Neural cell (in vitro differentiated cells): Measurements from ENCODE around the gene EFCAB13. TPM values are rescaled to one million over a fixed set of nuclear protein-coding genes. Genes with fewer than 3 reads are reported as not detected.

ENCODE experiments used
- H2AFZ ChIP-seq: fragments of 200-600, 300-800 bp; sonication (generic), shearing (Covaris generic); 2 replicates; pipeline ENCODE4 v1.6.0; 2014; ENCODE audit warnings: low read depth, mild to moderate bottlenecking, antibody characterized with exemption, low read length, moderate library complexity
- H3F3A ChIP-seq: fragments of 200-600 bp; shearing (Covaris generic); 2 replicates; pipeline ENCODE4 v1.6.1; 2016; ENCODE audit warnings: mild to moderate bottlenecking, moderate library complexity, mixed read lengths, antibody characterized with exemption, low read length; ENCODE audit not compliant: insufficient read depth, poor library complexity, severe bottlenecking
- H3K27ac ChIP-seq: fragments of 200-600, 300-800 bp; sonication (generic), shearing (Covaris generic); 2 replicates; pipeline ENCODE4 v1.5.1; 2014; ENCODE audit warnings: mild to moderate bottlenecking, low read length, moderate library complexity
- H3K27me3 ChIP-seq: fragments of 300-800, 200-600 bp; sonication (generic), shearing (Covaris generic); 2 replicates; pipeline ENCODE4 v1.6.0; 2014; ENCODE audit warnings: mild to moderate bottlenecking, low read depth, low read length, moderate library complexity; ENCODE audit not compliant: insufficient read depth
- H3K36me3 ChIP-seq: fragments of 300-800, 200-600 bp; sonication (generic), shearing (Covaris generic); 2 replicates; pipeline ENCODE4 v1.5.1; 2014; ENCODE audit warnings: mild to moderate bottlenecking, antibody characterized with exemption, low read length, moderate library complexity; ENCODE audit not compliant: insufficient read depth
- H3K4me2 ChIP-seq: fragments of 300-800, 200-600 bp; sonication (generic), shearing (Covaris generic); 2 replicates; pipeline ENCODE4 v1.6.0; 2014; ENCODE audit warnings: mild to moderate bottlenecking, low read length
- H3K4me3 ChIP-seq: fragments of 300-800, 200-600 bp; sonication (generic), shearing (Covaris generic); 2 replicates; pipeline ENCODE4 v1.5.1; 2014; ENCODE audit warnings: mild to moderate bottlenecking, low read length, moderate library complexity
- H3K79me2 ChIP-seq: fragments of 200-600 bp; shearing (Covaris generic); replicated peaks from 2 replicates; pipeline ENCODE4 v1.6.0; 2014; ENCODE audit warnings: mild to moderate bottlenecking, low read length, moderate library complexity; ENCODE audit not compliant: insufficient read depth
- H3K9ac ChIP-seq: fragments of 300-800, 200-600 bp; sonication (generic), shearing (Covaris generic); 2 replicates; pipeline ENCODE4 v1.6.1; 2016; ENCODE audit warnings: mild to moderate bottlenecking, low read length, mixed read lengths
- H3K9me2 ChIP-seq: fragments of 200-600 bp; shearing (Covaris generic); 2 replicates; pipeline ENCODE4 v1.6.1; 2016; ENCODE audit warnings: mild to moderate bottlenecking, low read length, mixed read lengths; ENCODE audit not compliant: insufficient read depth
- H3K9me3 ChIP-seq: fragments of 200-600, 300-800 bp; sonication (generic), shearing (Covaris generic); 2 replicates; pipeline ENCODE4 v1.6.1; 2016; ENCODE audit warnings: mild to moderate bottlenecking, mixed run types, low read length, moderate library complexity, mixed read lengths
- H4K20me1 ChIP-seq: fragments of 200-600 bp; shearing (Covaris generic); 2 replicates; pipeline ENCODE4 v1.6.1; 2016; ENCODE audit warnings: mild to moderate bottlenecking, mixed run types; ENCODE audit not compliant: insufficient read depth
- CTCF ChIP-seq: fragments of 450-650 bp; IDR thresholded peaks from 2 replicates; pipeline ENCODE4 v1.5.1; 2014; ENCODE audit warnings: antibody characterized with exemption, mild to moderate bottlenecking, moderate library complexity; ENCODE audit not compliant: poor library complexity, severe bottlenecking
- EP300 ChIP-seq: fragments of 450-650 bp; conservative IDR thresholded peaks from 2 replicates; pipeline ENCODE4 v1.6.1; 2014; ENCODE audit warnings: antibody characterized with exemption, mild to moderate bottlenecking, moderate library complexity; ENCODE audit not compliant: poor library complexity, severe bottlenecking
- EZH2 ChIP-seq: fragments of 200-600, 300-800 bp; shearing (Covaris generic), sonication (generic); IDR thresholded peaks from 2 replicates; pipeline ENCODE4 v1.6.1; 2014; ENCODE audit warnings: antibody characterized with exemption, low read length, borderline replicate concordance, mild to moderate bottlenecking; ENCODE audit not compliant: insufficient read depth, poor library complexity, severe bottlenecking
- MXI1 ChIP-seq: fragments of 450-650 bp; conservative IDR thresholded peaks from 2 replicates; pipeline ENCODE4 v1.6.1; 2014; ENCODE audit warnings: antibody characterized with exemption, mild to moderate bottlenecking; ENCODE audit not compliant: poor library complexity, severe bottlenecking
- POLR2AphosphoS5 ChIP-seq: IDR thresholded peaks from 2 replicates; pipeline ENCODE4 v1.6.1; 2012
- RAD21 ChIP-seq: fragments of 450-650 bp; conservative IDR thresholded peaks from 2 replicates; pipeline ENCODE4 v1.6.1; 2014; ENCODE audit warnings: antibody characterized with exemption, mild to moderate bottlenecking, moderate library complexity
- REST ChIP-seq: IDR thresholded peaks from 2 replicates; pipeline ENCODE4 v1.6.1; 2012; ENCODE audit warnings: borderline replicate concordance
- SMC3 ChIP-seq: fragments of 450-650 bp; conservative IDR thresholded peaks from 2 replicates; pipeline ENCODE4 v1.6.1; 2014; ENCODE audit warnings: antibody characterized with exemption, mild to moderate bottlenecking, moderate library complexity; ENCODE audit not compliant: poor library complexity
- TAF1 ChIP-seq: IDR thresholded peaks from 2 replicates; pipeline ENCODE4 v1.6.1; 2012; ENCODE audit warnings: low read depth
- polyA plus RNA-seq: library from polyadenylated mRNA; depleted of rRNA; stranded (reverse); fragments of >200 nt; gene quantifications from 2 replicates; pipeline ENCODE4 v1.2.3, GENCODE V29; 2014

EFCAB13 gene
- polyA plus RNA-seq, 1 donor from 2014 or later = 2.2 TPM

- no peaks in the 10 kb centered on the region for H3K79me2 ChIP-seq
- H4K20me1 ChIP-seq = no peaks in the 10 kb centered on the region
- H3K27ac ChIP-seq = no peak overlapping the region
- no peak overlapping the region for H2AFZ ChIP-seq
- H3F3A ChIP-seq = no peaks in the 10 kb centered on the region
- no peaks in the 10 kb centered on the region for H3K9me2 ChIP-seq
- no peak overlapping the region for H3K4me2 ChIP-seq
- H3K4me3 ChIP-seq = no peak overlapping the region
- no peak for TF ChIP-seq EP300
- TF ChIP-seq TAF1 = no peak
- no peak for TF ChIP-seq CTCF
- no peak for TF ChIP-seq POLR2AphosphoS5
- no peak for TF ChIP-seq RAD21
- no peak for TF ChIP-seq MXI1
- no peak for TF ChIP-seq REST
- no peak for TF ChIP-seq EZH2
- no peak for TF ChIP-seq SMC3
- H3K9me3 ChIP-seq = no peaks in the 10 kb centered on the region
- no peak overlapping the region for H3K9ac ChIP-seq
- H3K27me3 ChIP-seq = no peaks in the 10 kb centered on the region
- no peaks in the 10 kb centered on the region for H3K36me3 ChIP-seq
Observed at GRCh38 chr17:47285003-47285402, 38.8 kb upstream of the EFCAB13 start.

- Histone ChIP-seq H3K79me2 (no peaks in the 10 kb centered on the region), H2AFZ (no peak overlapping the region), H3K4me3 (no peak overlapping the region), H3K36me3 (no peaks in the 10 kb centered on the region), H3K9me2 (no peaks in the 10 kb centered on the region), H3K27me3 (no peaks in the 10 kb centered on the region), H3K9ac (no peak overlapping the region), H3K27ac (no peak overlapping the region), H3F3A (no peaks in the 10 kb centered on the region), H4K20me1 (no peaks in the 10 kb centered on the region), H3K4me2 (no peak overlapping the region), H3K9me3 (no peaks in the 10 kb centered on the region)
- TF ChIP-seq CTCF (no peak), TAF1 (no peak), SMC3 (no peak), EZH2 (no peak), MXI1 (no peak), POLR2AphosphoS5 (no peak), EP300 (no peak), REST (no peak), RAD21 (no peak)
Observed at GRCh38 chr17:47286198-47286914, 37.4 kb upstream of the EFCAB13 start.
